B cell (primary cell): ENCODE data around the gene NGEF. TPM values are rescaled to one million over a fixed set of nuclear protein-coding genes. Genes with fewer than 3 reads are reported as not detected.

ENCODE experiments used
- ATAC-seq: fragments of 200-7000 bp; cut with Tn5 transposase; one replicate; pipeline ENCODE4 v1.10.0; 2021; ENCODE audit warnings: low read depth, mild to moderate bottlenecking, moderate number of reproducible peaks, moderate library complexity
- CTCF ChIA-PET: fragments of 350-600 bp; sonication (Branson Sonifier 250); formaldehyde crosslinking; loops from one replicate; lab custom pipeline; 2021; ENCODE audit warnings: antibody characterized with exemption, inconsistent platforms; lab: Charles Lee
- POLR2A ChIA-PET: fragments of 350-600 bp; sonication (Branson Sonifier 250); formaldehyde crosslinking; loops from one replicate; lab custom pipeline; 2021; ENCODE audit warnings: antibody characterized with exemption; lab: Charles Lee
- DNase-seq: peaks from one replicate; pipeline ENCODE4 v3.0.0; 2013
- H2AFZ ChIP-seq: 2 replicates; pipeline ENCODE4 v1.6.1; 2012; ENCODE audit warnings: mild to moderate bottlenecking, low read depth, low read length; ENCODE audit not compliant: insufficient read depth, poor library complexity, severe bottlenecking
- H3K27ac ChIP-seq, 2 donors: 1 replicate in 1 of 2; 2 replicates in 1 of 2; pipeline ENCODE4 v1.5.1; 2012 to 2013; ENCODE audit warnings: low read length in 2 of 2, mild to moderate bottlenecking in 2 of 2, moderate library complexity in 1 of 2
- H3K27me3 ChIP-seq, 4 experiments: fragments of 200-600 bp in 1 of 4; sonication (generic) in 1 of 4; replicated peaks in 1 of 4; 1 replicate in 2 of 4; 2 replicates in 2 of 4; pipeline versions ENCODE4 v1.6.1 to v1.7.0; 2013 to 2016; ENCODE audit warnings: low read length in 3 of 4, mild to moderate bottlenecking in 2 of 4, mixed read lengths in 1 of 4, moderate library complexity in 1 of 4; ENCODE audit not compliant: insufficient read depth in 4 of 4, control insufficient read depth in 3 of 4; ENCODE audit errors: control extremely low read depth in 1 of 4
- H3K36me3 ChIP-seq, 2 experiments: replicated peaks in 1 of 2; 1 replicate in 1 of 2; 2 replicates in 1 of 2; pipeline versions ENCODE4 v1.6.1 to v1.7.1; 2013; ENCODE audit warnings: low read length in 1 of 2; ENCODE audit not compliant: insufficient read depth in 2 of 2, control insufficient read depth in 1 of 2; ENCODE audit errors: control extremely low read depth in 1 of 2, extremely low read depth in 1 of 2
- H3K4me1 ChIP-seq, 2 donors: fragments of 200-600 bp in 1 of 2; sonication (generic) in 1 of 2; 1 replicate in 1 of 2; 2 replicates in 1 of 2; pipeline versions ENCODE4 v1.5.1 to v1.6.1; 2013 to 2017; ENCODE audit warnings: low read length in 2 of 2; ENCODE audit not compliant: control insufficient read depth in 2 of 2, insufficient read depth in 2 of 2
- H3K4me2 ChIP-seq: replicated peaks from 2 replicates; pipeline ENCODE3; 2012; ENCODE audit warnings: mild to moderate bottlenecking, low read depth, low read length; ENCODE audit not compliant: poor library complexity, severe bottlenecking
- H3K4me3 ChIP-seq, 5 experiments: fragments of 200-600 bp in 1 of 5; sonication (generic) in 1 of 5; 1 replicate in 3 of 5; 2 replicates in 2 of 5; pipeline versions ENCODE4 v1.5.1 to v1.7.0; 2011 to 2016; ENCODE audit warnings: low read length in 4 of 5, mild to moderate bottlenecking in 4 of 5, low read depth in 2 of 5, control low read depth in 1 of 5, moderate library complexity in 1 of 5; ENCODE audit not compliant: insufficient read depth in 1 of 5; ENCODE audit errors: control extremely low read depth in 1 of 5, extremely low read depth in 1 of 5
- H3K79me2 ChIP-seq: fragments of 200-600 bp; sonication (generic); one replicate; pipeline ENCODE4 v1.6.0; 2016; ENCODE audit warnings: low read length; ENCODE audit not compliant: control insufficient read depth, insufficient read depth
- H3K9ac ChIP-seq: fragments of 200-600 bp; sonication (generic); 2 replicates; pipeline ENCODE4 v1.6.1; 2017; ENCODE audit warnings: mild to moderate bottlenecking, low read length, moderate library complexity
- H3K9me3 ChIP-seq, 3 donors: one replicate each; pipeline versions ENCODE4 v1.6.1 to v1.7.1; 2013; ENCODE audit warnings: low read length in 2 of 3; ENCODE audit not compliant: control insufficient read depth in 2 of 3, insufficient read depth in 1 of 3; ENCODE audit errors: control extremely low read depth in 1 of 3
- H4K20me1 ChIP-seq: 2 replicates; pipeline ENCODE4 v1.6.0; 2012; ENCODE audit warnings: mild to moderate bottlenecking, low read length; ENCODE audit not compliant: insufficient read depth, control insufficient read depth, poor library complexity, severe bottlenecking
- H3K27ac Mint-ChIP-seq: one replicate; pipeline ENCODE4 v1.8.0; 2021; ENCODE audit warnings: mixed read lengths
- H3K27me3 Mint-ChIP-seq: one replicate; pipeline ENCODE4 v1.8.0; 2021; ENCODE audit warnings: mixed read lengths
- H3K4me1 Mint-ChIP-seq: one replicate; pipeline ENCODE4 v1.8.0; 2021; ENCODE audit warnings: mixed read lengths
- H3K4me3 Mint-ChIP-seq: one replicate; pipeline ENCODE4 v1.8.0; 2021; ENCODE audit warnings: mixed read lengths
- H3K9me3 Mint-ChIP-seq: one replicate; pipeline ENCODE4 v1.8.0; 2022; ENCODE audit warnings: mixed read lengths; ENCODE audit not compliant: insufficient read depth
- EZH2 ChIP-seq: IDR thresholded peaks from 2 replicates; pipeline ENCODE4 v1.6.1; 2012; ENCODE audit warnings: borderline replicate concordance, low read depth, mild to moderate bottlenecking, moderate library complexity, low read length; ENCODE audit not compliant: insufficient read depth, poor library complexity, severe bottlenecking
- WGBS: methylation state at CpG from one replicate; pipeline ENCODE4 v1.1.5; 2013; ENCODE audit warnings: missing lambda C conversion rate; ENCODE audit not compliant: insufficient coverage; 5-methylcytosine and 5-hydroxymethylcytosine counted together
- intact Hi-C: fragments of 100-400 bp; cut with micrococcal nuclease; formaldehyde crosslinking; loops from one replicate; pipeline ENCODE4 v1.10.0; 2022
- polyA plus RNA-seq: library from polyadenylated mRNA; depleted of rRNA; stranded (reverse); fragments of >200 nt; gene quantifications from 2 replicates; pipeline ENCODE4 v1.2.3, GENCODE V29; 2012
- total RNA-seq, 2 donors: library from RNA; stranded (reverse); fragments of 120-200 nt in 1 of 2; gene quantifications; 1 replicate in 1 of 2; 2 replicates in 1 of 2; pipeline versions ENCODE4 v1.2.3 to v1.2.4, GENCODE V29; 2013 to 2022
- TF ChIP-seq, protein P1 (sequence below): fragments of 200-600 bp; IDR thresholded peaks from one replicate; pipeline ENCODE4 v1.8.0; 2022; ENCODE audit warnings: antibody characterized with exemption, mild to moderate bottlenecking

Gene NGEF
- total and polyA plus RNA-seq, 2 donors (not counting 1 experiment from before 2014, with no cell fraction given) = not detected

DNA sequence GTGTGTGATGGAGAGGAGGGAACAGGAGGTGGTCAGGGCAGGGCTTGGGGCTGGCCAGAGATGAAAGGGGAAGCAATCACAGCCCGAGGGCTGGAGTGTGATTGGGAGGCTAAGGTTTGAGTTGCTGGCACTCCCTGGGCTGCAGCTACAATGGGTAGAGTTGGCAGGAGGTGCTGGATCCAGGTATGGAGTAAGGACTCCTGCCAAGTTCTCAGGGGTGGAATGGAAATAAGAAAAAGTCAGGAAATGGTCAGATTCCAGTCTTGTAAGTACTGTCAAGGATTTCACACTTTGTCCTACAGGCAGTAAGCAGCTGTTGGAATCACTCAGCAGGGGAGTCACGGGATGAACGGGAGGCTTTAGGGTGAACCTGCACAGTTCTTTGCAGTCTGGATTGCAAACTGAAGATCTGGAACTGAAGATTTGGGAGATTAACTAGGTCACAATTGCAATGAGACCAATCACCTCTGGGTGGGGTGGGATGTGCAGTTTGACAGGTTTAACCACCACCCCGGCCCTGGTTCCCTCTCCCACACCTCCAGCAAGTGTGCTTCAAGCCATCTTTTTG lies 36.2 kb upstream of the NGEF start:
- H3K27ac Mint-ChIP-seq = no peak overlapping the region
- ATAC-seq (no peak), DNase-seq (no peak)
- H3K4me1 ChIP-seq = peaks cover 6% of the 10 kb centered on the region in 2 donors
- no peaks in the 10 kb centered on the region for H3K36me3 ChIP-seq
- no peaks in the 10 kb centered on the region for H3K27me3 ChIP-seq
- no peak overlapping the region for H3K9ac ChIP-seq
- no peaks in the 10 kb centered on the region for H3K27me3 Mint-ChIP-seq
- H3K4me3 ChIP-seq = no peak overlapping the region
- no peaks in the 10 kb centered on the region for H3K9me3 Mint-ChIP-seq
- no peaks in the 10 kb centered on the region for H3K9me3 ChIP-seq
- ChIA-PET CTCF (interaction anchor here (0.9 to 3.5 kb wide), 2 partner anchors 11 to 214 kb away, joined by 3 to 14 read pairs; partner anchors contain the start of gene INPP5D), POLR2A (no interaction called here)
- no peaks in the 10 kb centered on the region for H4K20me1 ChIP-seq
- intact Hi-C loops = no loop called here
- H2AFZ ChIP-seq = no peak overlapping the region
- peaks cover 6% of the 10 kb centered on the region for H3K4me1 Mint-ChIP-seq
- no peak overlapping the region for H3K4me3 Mint-ChIP-seq
- no peak overlapping the region for H3K4me2 ChIP-seq
- H3K79me2 ChIP-seq = peaks cover 8% of the 10 kb centered on the region
- TF ChIP-seq, protein P1, sequence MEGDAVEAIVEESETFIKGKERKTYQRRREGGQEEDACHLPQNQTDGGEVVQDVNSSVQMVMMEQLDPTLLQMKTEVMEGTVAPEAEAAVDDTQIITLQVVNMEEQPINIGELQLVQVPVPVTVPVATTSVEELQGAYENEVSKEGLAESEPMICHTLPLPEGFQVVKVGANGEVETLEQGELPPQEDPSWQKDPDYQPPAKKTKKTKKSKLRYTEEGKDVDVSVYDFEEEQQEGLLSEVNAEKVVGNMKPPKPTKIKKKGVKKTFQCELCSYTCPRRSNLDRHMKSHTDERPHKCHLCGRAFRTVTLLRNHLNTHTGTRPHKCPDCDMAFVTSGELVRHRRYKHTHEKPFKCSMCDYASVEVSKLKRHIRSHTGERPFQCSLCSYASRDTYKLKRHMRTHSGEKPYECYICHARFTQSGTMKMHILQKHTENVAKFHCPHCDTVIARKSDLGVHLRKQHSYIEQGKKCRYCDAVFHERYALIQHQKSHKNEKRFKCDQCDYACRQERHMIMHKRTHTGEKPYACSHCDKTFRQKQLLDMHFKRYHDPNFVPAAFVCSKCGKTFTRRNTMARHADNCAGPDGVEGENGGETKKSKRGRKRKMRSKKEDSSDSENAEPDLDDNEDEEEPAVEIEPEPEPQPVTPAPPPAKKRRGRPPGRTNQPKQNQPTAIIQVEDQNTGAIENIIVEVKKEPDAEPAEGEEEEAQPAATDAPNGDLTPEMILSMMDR = no peak
- TF ChIP-seq EZH2 = no peak
- H3K27ac ChIP-seq = no peak overlapping the region
- WGBS = 85% methylated on average over 3 of the region's 4 CpGs

DNA sequence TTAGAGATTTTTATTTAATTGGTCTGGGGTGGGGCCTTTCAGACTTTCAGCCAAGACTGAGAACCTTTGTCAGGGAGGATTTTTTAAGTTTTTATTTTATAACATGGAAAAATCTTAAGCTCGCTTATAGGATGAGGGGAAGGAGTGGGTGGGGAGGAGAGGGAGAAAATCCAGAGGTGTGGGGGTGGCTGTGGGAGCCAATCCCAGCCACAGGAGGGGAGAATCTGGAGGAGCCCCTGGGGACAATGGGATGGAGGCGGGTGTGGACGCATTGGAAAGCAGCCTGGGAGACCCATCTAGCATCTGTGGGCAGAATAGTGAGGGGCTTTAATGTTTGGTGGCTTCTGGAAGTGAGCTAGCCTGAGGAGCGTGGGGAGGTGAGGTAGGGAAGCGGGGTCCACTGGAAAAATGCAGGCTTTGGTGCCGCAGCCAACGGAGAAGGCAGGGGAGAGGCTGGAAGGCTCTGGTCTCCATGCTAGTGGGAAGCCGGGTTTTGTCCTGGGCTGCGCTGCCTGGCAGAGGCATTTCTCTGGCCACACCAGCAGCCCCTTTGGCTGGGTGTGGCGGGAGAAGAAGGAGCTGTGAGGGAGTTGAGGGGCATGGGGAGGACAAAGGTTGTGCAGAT lies 35.6 kb upstream of the NGEF start:
- Histone ChIP-seq H3K4me3 (no peak overlapping the region), H3K9me3 (no peaks in the 10 kb centered on the region), H3K27me3 (no peaks in the 10 kb centered on the region), H3K79me2 (peaks cover 2% of the 10 kb centered on the region), H4K20me1 (no peaks in the 10 kb centered on the region), H3K27ac (no peak overlapping the region), H3K9ac (no peak overlapping the region), H3K4me1 (peaks cover 0 to under 1% of the 10 kb centered on the region in 2 donors), H3K36me3 (no peaks in the 10 kb centered on the region), H2AFZ (no peak overlapping the region), H3K4me2 (no peak overlapping the region)
- 90% methylated on average over 10 of the region's 10 CpGs for WGBS
- no peak overlapping the region for H3K27ac Mint-ChIP-seq
- H3K4me3 Mint-ChIP-seq = no peak overlapping the region
- no peaks in the 10 kb centered on the region for H3K27me3 Mint-ChIP-seq
- no peak for ATAC-seq
- ChIA-PET CTCF (interaction anchor here (3.5 kb wide), 1 partner anchor 12 kb away, joined by 14 read pairs; the partner anchor contains the start of gene INPP5D), POLR2A (interaction anchor here (0.6 kb wide), 1 partner anchor 271 kb away, joined by 5 read pairs; no protein-coding TSS in a partner anchor)
- peaks cover under 1% of the 10 kb centered on the region for H3K4me1 Mint-ChIP-seq
- no peak for DNase-seq
- intact Hi-C loops = no loop called here
- no peaks in the 10 kb centered on the region for H3K9me3 Mint-ChIP-seq
- TF ChIP-seq, protein P1 = no peak
- no peak for TF ChIP-seq EZH2
